ENCODE data around the gene TREH. TPM values are rescaled to one million over a fixed set of nuclear protein-coding genes. Genes with fewer than 3 reads are reported as not detected.

TREH gene
- total and polyA plus RNA-seq, 8 donors: 0.45 to 2.2 (median 1.1) TPM; not detected in 4

- Histone ChIP-seq H3K27me3 (peaks cover 0 to 5% (median 0%) of the 10 kb centered on the region in 3 donors), H3K9me3 (no peaks in the 10 kb centered on the region), H3K4me3 (no peak overlapping the region), H3K36me3 (peaks cover 35 to 40% (median 37%) of the 10 kb centered on the region in 4 donors), H3K4me1 (peaks cover 41 to 69% (median 51%) of the 10 kb centered on the region in 4 donors), H3K27ac (peak overlapping the region in 4 of 5 donors; percentile 75 to 84 (median 82))
- TF ChIP-seq CTCF (IDR thresholded peaks at IDR 0.05) (no peak), POLR2A (IDR thresholded peaks at IDR 0.05) (no peak), POLR2AphosphoS5 (IDR thresholded peaks at IDR 0.05) (no peak), EP300 (IDR thresholded peaks at IDR 0.05) (no peak)
- intact Hi-C loops (cut with DNase I; ENCODE audit: low total_unique reads): no loop called here
- WGBS, 5 donors: 35 to 54% (median 46%) methylated on average over 3 to 4 of the region's 4 CpGs
- peak in 1 of 2 donors; percentile 58 for DNase-seq
These were observed 56.2 kb downstream of the TREH start for GRCh38 chr11:118623269-118623655.

GRCh38 chr11:118622376-118623268 lies 56.8 kb downstream of the TREH start:
- peaks cover 29 to 40% (median 32%) of the 10 kb centered on the region in 4 donors for H3K36me3 ChIP-seq
- intact Hi-C loops (cut with DNase I; ENCODE audit: low total_unique reads): no loop called here
- peak in 1 of 2 donors; percentile 59 for DNase-seq
- peak overlapping the region in 4 of 5 donors; percentile 75 to 84 (median 82) for H3K27ac ChIP-seq
- peaks cover 47 to 75% (median 57%) of the 10 kb centered on the region in 4 donors for H3K4me1 ChIP-seq
- 31 to 51% (median 49%) methylated on average over 9 of the region's 9 CpGs for WGBS, 5 donors
- H3K9me3 ChIP-seq: no peaks in the 10 kb centered on the region
- TF ChIP-seq POLR2AphosphoS5 (IDR thresholded peaks at IDR 0.05) (no peak), CTCF (IDR thresholded peaks at IDR 0.05) (no peak)
- H3K4me3 ChIP-seq: peak overlapping the region in 1 of 4 donors; percentile 56
- H3K27me3 ChIP-seq: peaks cover 0 to 5% (median 0%) of the 10 kb centered on the region in 3 donors

GRCh38 chr11:118621784-118622375 lies 57.6 kb downstream of the TREH start:
- peaks cover 0 to 5% (median 0%) of the 10 kb centered on the region in 3 donors for H3K27me3 ChIP-seq
- H3K36me3 ChIP-seq: peaks cover 21 to 40% (median 30%) of the 10 kb centered on the region in 4 donors
- H3K4me1 ChIP-seq: peaks cover 55 to 82% (median 64%) of the 10 kb centered on the region in 4 donors
- 32 to 55% (median 49%) methylated on average over 3 to 4 of the region's 4 CpGs for WGBS, 5 donors
- H3K9me3 ChIP-seq: no peaks in the 10 kb centered on the region
- no peak for DNase-seq
- H3K27ac ChIP-seq: peak overlapping the region; percentile 15 to 84 (median 80)
- TF ChIP-seq POLR2A (IDR thresholded peaks at IDR 0.05): no peak
- no peak for TF ChIP-seq EP300 (IDR thresholded peaks at IDR 0.05)
- TF ChIP-seq POLR2AphosphoS5 (IDR thresholded peaks at IDR 0.05): no peak
- no peak for TF ChIP-seq CTCF (IDR thresholded peaks at IDR 0.05)
- H3K4me3 ChIP-seq: peak overlapping the region; percentile 54 to 59 (median 56)
- intact Hi-C loops (cut with DNase I; ENCODE audit: low total_unique reads): no loop called here

GRCh38 chr11:118621071-118621783 lies 58.2 kb downstream of the TREH start:
- TF ChIP-seq EP300 (IDR thresholded peaks at IDR 0.05): no peak
- TF ChIP-seq POLR2AphosphoS5 (IDR thresholded peaks at IDR 0.05): peak in 2 of 3 donors; percentile 15 to 24
- Histone ChIP-seq H3K4me3 (peak overlapping the region; percentile 54 to 59 (median 56)), H3K36me3 (peaks cover 22 to 40% (median 29%) of the 10 kb centered on the region in 4 donors), H3K27me3 (peaks cover 0 to 5% (median 0%) of the 10 kb centered on the region in 3 donors), H3K4me1 (peaks cover 56 to 87% (median 64%) of the 10 kb centered on the region in 4 donors), H3K9me3 (no peaks in the 10 kb centered on the region), H3K27ac (peak overlapping the region; percentile 37 to 84 (median 80))
- WGBS, 5 donors: 3 to 5% (median 4%) methylated on average over 24 to 38 of the region's 38 CpGs
- peak; percentile 85 to 95 for DNase-seq
- intact Hi-C loops (cut with DNase I; ENCODE audit: low total_unique reads): no loop called here

All from stomach (tissue), 9 donors.